GM12873 (cell line): Measurements from ENCODE around the gene SYCP2.
A peak's percentile ranks its signal among the peaks of the same experiment; 100 is the strongest.

Experiments
- TF ChIP-seq, protein P1 (sequence below): IDR thresholded peaks from 2 replicates; pipeline ENCODE4 v1.5.1; 2012; ENCODE audit warnings: low read depth, mild to moderate bottlenecking, moderate library complexity, low read length, control low read depth; ENCODE audit not compliant: insufficient read depth; ENCODE audit errors: missing control alignments

Gene SYCP2

DNA sequence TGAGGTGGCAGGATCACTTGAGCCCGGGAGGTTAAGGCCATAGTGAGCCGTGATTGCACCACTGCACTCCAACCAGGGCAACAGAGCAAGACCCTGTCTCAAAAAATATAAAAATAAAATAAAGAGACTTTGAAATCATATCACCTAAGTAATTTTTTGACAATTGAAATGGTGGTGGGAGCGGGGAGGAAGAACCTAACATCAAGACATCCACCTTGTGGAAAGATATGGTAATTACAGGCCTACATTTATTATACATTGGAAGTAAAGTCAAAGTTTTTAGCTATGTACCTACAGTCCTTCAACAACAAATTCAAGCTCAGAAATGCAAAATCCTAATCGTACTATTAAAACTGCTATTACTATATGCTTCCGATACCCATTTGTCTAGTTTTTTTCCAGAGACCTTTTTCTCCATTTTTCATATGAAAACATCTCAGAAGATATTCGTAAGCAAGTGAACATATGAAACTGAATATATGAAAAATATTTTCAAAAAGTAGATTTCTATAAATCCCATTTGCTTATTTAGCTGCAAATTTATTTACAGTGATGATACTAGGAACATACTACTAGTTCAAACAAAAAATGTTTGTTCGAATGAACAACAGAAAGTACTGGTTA, 83.3 kb downstream of the SYCP2 start:
- TF ChIP-seq, protein P1, sequence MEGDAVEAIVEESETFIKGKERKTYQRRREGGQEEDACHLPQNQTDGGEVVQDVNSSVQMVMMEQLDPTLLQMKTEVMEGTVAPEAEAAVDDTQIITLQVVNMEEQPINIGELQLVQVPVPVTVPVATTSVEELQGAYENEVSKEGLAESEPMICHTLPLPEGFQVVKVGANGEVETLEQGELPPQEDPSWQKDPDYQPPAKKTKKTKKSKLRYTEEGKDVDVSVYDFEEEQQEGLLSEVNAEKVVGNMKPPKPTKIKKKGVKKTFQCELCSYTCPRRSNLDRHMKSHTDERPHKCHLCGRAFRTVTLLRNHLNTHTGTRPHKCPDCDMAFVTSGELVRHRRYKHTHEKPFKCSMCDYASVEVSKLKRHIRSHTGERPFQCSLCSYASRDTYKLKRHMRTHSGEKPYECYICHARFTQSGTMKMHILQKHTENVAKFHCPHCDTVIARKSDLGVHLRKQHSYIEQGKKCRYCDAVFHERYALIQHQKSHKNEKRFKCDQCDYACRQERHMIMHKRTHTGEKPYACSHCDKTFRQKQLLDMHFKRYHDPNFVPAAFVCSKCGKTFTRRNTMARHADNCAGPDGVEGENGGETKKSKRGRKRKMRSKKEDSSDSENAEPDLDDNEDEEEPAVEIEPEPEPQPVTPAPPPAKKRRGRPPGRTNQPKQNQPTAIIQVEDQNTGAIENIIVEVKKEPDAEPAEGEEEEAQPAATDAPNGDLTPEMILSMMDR: peak; percentile 59

GRCh38 chr20:59848182-59848581, 85.3 kb downstream of the SYCP2 start:
- TF ChIP-seq, protein P1: no peak

DNA sequence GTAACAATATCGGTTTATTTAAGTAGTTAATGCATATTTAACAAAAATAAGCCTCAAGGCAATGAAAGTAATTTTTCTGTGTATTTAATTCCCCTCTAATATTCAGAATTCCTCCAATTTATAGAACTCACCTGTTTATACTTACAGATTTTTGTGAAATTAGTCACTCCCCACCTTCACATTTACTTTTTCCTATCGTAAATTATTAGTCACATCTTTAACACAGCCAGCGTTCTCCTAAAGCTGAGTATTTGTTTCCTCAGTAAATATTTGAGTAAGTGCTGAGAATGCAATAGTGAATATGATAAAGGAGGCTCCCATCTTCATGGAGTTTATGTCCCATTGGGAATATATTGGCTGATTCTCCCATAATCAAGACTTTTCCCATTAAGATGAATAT, 88.0 kb downstream of the SYCP2 start:
- TF ChIP-seq, protein P1: no peak

- TF ChIP-seq, protein P1: no peak
These were observed 94.0 kb downstream of the SYCP2 start for GRCh38 chr20:59839400-59839799.

- TF ChIP-seq, protein P1: no peak
These were observed 95.6 kb downstream of the SYCP2 start for GRCh38 chr20:59837623-59838394.

GRCh38 chr20:59836767-59837166, 96.7 kb downstream of the SYCP2 start:
- TF ChIP-seq, protein P1: no peak
